ENCODE data around the gene DDRGK1.

DNA sequence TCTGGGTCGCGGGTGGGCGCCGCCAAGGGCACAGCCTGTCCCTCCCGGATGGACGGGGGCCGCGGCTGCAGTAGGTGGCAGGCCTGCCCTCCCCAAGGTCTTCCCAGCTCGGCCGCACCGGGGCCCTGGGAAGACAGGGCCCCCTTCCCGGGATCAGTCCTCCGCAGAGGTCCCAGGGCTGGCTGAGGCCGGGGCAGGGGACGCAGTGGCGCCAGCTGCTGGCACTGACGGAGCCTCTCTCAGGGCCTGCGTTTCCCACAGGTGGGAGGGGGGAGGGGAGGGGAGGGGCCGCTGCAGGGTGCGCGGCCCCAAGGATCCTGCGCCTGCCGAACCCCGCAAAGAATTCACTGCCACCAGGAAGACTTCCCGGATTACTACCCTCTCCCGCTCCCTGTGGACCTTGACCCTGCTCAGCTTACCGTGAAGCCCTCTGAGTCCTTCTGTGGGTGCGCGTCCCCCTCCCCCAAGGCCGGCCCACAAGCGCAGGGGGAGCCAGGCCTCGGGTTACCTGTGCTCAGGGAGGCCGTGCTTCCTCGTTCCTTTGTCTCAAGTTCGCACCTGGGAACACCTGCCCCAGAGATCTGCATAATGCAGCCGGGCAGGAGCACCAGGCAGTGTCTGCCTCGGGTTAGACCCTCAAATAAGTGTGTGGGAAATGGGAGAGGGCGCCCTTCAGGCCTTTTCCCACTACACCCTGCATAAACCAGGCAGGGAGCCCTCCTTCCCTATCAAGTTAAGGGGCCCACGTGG is 36.2 kb downstream of the DDRGK1 start:
- no peak for TF ChIP-seq SMC3 (conservative IDR thresholded peaks at IDR 0.05; ENCODE audit: poor library complexity)
- no peak for TF ChIP-seq TAF1 (IDR thresholded peaks at IDR 0.05; ENCODE audit: low read depth)
